Measurements from ENCODE around the gene MUS81. TPM values are rescaled to one million over a fixed set of nuclear protein-coding genes. Genes with fewer than 3 reads are reported as not detected.

MUS81 gene
- total and polyA plus RNA-seq, 9 of the 15 experiments (the other 6 are each of a cell fraction or from before 2014, with no cell fraction given): 13.4 to 118 (median 53.7) TPM

DNA sequence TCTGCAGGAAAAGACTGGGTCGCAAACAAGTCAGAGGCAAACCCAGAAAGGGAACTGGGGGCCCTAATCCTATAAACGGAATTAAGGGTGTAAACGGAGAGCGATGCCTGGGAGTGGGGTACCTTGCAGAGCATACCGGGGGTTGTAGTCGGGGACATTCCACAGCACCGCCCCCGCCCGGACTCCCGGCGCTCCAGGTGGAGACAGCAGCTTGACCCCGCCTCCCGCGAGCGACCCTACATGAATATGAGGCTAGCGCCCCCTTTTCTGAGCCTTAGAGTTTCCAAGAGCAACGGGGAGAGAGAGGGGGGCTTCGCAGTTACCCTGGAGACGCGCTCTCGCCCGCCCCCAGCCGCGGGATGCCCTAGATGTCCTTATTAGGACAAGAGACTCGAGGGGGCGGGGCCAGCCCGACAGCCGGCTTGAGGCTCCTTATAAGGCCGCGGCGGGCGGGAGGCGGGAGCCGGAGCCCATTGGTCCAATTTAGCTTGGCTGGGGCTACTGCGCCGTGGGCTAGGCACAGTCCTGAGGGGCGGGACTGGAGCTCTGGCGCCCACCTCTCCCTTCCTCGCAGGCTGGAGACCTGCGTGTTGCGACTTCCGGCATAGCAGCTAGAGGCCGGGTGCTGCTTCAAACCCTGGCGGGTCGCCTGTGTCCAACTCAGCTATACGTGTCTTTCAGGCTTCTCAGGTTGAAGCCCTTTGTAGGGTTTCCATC is 980 bp upstream of the MUS81 start (continued):
- TF ChIP-seq, protein P1, sequence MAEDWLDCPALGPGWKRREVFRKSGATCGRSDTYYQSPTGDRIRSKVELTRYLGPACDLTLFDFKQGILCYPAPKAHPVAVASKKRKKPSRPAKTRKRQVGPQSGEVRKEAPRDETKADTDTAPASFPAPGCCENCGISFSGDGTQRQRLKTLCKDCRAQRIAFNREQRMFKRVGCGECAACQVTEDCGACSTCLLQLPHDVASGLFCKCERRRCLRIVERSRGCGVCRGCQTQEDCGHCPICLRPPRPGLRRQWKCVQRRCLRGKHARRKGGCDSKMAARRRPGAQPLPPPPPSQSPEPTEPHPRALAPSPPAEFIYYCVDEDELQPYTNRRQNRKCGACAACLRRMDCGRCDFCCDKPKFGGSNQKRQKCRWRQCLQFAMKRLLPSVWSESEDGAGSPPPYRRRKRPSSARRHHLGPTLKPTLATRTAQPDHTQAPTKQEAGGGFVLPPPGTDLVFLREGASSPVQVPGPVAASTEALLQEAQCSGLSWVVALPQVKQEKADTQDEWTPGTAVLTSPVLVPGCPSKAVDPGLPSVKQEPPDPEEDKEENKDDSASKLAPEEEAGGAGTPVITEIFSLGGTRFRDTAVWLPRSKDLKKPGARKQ (CRISPR knock-in tag; IDR thresholded peaks at IDR 0.05): no peak
- peak; percentile 96 for TF ChIP-seq POLR2AphosphoS5 (IDR thresholded peaks at IDR 0.05; ENCODE audit: control insufficient read depth, insufficient read depth, low read depth, low read length)
- TF ChIP-seq MYNN (IDR thresholded peaks at IDR 0.05): peak; percentile 44; the same call in 1 of the 2 replicates
- no peak for TF ChIP-seq MYNN (CRISPR knock-in tag; IDR thresholded peaks at IDR 0.05)
- peak; percentile 98 for TF ChIP-seq POLR2A (conservative IDR thresholded peaks at IDR 0.05)
- TF ChIP-seq, protein P2, sequence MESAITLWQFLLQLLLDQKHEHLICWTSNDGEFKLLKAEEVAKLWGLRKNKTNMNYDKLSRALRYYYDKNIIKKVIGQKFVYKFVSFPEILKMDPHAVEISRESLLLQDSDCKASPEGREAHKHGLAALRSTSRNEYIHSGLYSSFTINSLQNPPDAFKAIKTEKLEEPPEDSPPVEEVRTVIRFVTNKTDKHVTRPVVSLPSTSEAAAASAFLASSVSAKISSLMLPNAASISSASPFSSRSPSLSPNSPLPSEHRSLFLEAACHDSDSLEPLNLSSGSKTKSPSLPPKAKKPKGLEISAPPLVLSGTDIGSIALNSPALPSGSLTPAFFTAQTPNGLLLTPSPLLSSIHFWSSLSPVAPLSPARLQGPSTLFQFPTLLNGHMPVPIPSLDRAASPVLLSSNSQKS (CRISPR knock-in tag; IDR thresholded peaks at IDR 0.05): no peak
- TF ChIP-seq, protein P3, sequence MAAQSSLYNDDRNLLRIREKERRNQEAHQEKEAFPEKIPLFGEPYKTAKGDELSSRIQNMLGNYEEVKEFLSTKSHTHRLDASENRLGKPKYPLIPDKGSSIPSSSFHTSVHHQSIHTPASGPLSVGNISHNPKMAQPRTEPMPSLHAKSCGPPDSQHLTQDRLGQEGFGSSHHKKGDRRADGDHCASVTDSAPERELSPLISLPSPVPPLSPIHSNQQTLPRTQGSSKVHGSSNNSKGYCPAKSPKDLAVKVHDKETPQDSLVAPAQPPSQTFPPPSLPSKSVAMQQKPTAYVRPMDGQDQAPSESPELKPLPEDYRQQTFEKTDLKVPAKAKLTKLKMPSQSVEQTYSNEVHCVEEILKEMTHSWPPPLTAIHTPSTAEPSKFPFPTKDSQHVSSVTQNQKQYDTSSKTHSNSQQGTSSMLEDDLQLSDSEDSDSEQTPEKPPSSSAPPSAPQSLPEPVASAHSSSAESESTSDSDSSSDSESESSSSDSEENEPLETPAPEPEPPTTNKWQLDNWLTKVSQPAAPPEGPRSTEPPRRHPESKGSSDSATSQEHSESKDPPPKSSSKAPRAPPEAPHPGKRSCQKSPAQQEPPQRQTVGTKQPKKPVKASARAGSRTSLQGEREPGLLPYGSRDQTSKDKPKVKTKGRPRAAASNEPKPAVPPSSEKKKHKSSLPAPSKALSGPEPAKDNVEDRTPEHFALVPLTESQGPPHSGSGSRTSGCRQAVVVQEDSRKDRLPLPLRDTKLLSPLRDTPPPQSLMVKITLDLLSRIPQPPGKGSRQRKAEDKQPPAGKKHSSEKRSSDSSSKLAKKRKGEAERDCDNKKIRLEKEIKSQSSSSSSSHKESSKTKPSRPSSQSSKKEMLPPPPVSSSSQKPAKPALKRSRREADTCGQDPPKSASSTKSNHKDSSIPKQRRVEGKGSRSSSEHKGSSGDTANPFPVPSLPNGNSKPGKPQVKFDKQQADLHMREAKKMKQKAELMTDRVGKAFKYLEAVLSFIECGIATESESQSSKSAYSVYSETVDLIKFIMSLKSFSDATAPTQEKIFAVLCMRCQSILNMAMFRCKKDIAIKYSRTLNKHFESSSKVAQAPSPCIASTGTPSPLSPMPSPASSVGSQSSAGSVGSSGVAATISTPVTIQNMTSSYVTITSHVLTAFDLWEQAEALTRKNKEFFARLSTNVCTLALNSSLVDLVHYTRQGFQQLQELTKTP (IDR thresholded peaks at IDR 0.05; ENCODE audit: low read depth in 1 of 2, partially characterized antibody in 2 of 2): peak in 1 of 2 experiments; percentile 58
- TF ChIP-seq NFE2 (IDR thresholded peaks at IDR 0.05; ENCODE audit: low read depth): no peak
- TF ChIP-seq PRPF4 (IDR thresholded peaks at IDR 0.05; ENCODE audit: insufficient read depth, low read depth, low read length, poor library complexity, severe bottlenecking): peak; percentile 61
- peak; percentile 96 for TF ChIP-seq POLR2G (IDR thresholded peaks at IDR 0.05; ENCODE audit: low read depth, low read length)
- TF ChIP-seq L3MBTL2 (IDR thresholded peaks at IDR 0.05): peak; percentile 56
